ENCODE measurements around the gene MOB1A. TPM values are rescaled to one million over a fixed set of nuclear protein-coding genes. Genes with fewer than 3 reads are reported as not detected.

The MOB1A gene
- total and polyA plus RNA-seq, 2 of the 13 experiments (the other 11 are each of a cell fraction or from before 2014, with no cell fraction given) = 48.2 to 139 TPM

DNA sequence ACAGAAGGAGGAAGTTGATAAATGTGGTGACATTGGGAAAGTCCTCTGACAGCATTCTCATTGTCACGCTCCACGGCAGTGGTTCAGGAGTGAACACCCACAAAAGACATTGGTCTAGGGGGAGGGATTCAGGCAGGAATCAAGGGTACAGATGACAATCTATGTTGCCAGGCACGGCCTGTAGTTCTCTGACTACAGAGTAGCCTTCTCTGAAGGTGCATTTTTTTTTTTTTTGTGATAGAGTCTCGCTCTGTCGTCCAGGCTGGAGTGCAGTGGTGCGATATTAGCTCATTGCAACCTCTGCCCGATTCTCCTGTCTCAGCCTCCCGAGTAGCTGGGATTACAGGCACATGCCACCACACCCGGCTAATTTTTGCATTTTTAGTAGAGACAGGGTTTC lies 7.4 kb upstream of the MOB1A start:
- H2AFZ ChIP-seq (ENCODE audit: low read length) = no peak overlapping the region
- 45% methylated on average over 9 of the region's 9 CpGs for WGBS (ENCODE audit: low lambda C conversion rate)
- no peak overlapping the region for H3K27ac ChIP-seq (ENCODE audit: extremely low read length, insufficient read depth, low read length)
- in situ Hi-C loops (cut with HindIII; ENCODE audit: extremely low pct_ligation_motif_present, low pct_unique_long_range_greater_than_20kb) = no loop called here
- H3K27me3 ChIP-seq (ENCODE audit: control insufficient read depth in 1 of 2, insufficient read depth in 2 of 2, low read length in 2 of 2) = no peaks in the 10 kb centered on the region
- TF ChIP-seq RAD51 (IDR thresholded peaks at IDR 0.05; ENCODE audit: borderline replicate concordance) (no peak), ZC3H13 (CRISPR knock-in tag; IDR thresholded peaks at IDR 0.05) (no peak), BCL6 (CRISPR knock-in tag; IDR thresholded peaks at IDR 0.05) (no peak), SMYD3 (CRISPR knock-in tag; IDR thresholded peaks at IDR 0.05) (no peak), ZNF772 (CRISPR knock-in tag; IDR thresholded peaks at IDR 0.05) (no peak), ATF4 (CRISPR knock-in tag; IDR thresholded peaks at IDR 0.05) (no peak), ZMAT5 (CRISPR knock-in tag; IDR thresholded peaks at IDR 0.05; ENCODE audit: borderline replicate concordance, low read depth) (no peak), SMAD9 (CRISPR knock-in tag; IDR thresholded peaks at IDR 0.05) (no peak), ZNF251 (CRISPR knock-in tag; IDR thresholded peaks at IDR 0.05) (no peak), ZNF724P (CRISPR knock-in tag; IDR thresholded peaks at IDR 0.05; ENCODE audit: borderline replicate concordance) (no peak), RARG (CRISPR knock-in tag; IDR thresholded peaks at IDR 0.05; ENCODE audit: low read depth) (no peak), SP2 (CRISPR knock-in tag; IDR thresholded peaks at IDR 0.05) (no peak), ZFYVE20 (CRISPR knock-in tag; IDR thresholded peaks at IDR 0.05; ENCODE audit: borderline replicate concordance, low read depth) (no peak)
- TF ChIP-seq, protein P1, sequence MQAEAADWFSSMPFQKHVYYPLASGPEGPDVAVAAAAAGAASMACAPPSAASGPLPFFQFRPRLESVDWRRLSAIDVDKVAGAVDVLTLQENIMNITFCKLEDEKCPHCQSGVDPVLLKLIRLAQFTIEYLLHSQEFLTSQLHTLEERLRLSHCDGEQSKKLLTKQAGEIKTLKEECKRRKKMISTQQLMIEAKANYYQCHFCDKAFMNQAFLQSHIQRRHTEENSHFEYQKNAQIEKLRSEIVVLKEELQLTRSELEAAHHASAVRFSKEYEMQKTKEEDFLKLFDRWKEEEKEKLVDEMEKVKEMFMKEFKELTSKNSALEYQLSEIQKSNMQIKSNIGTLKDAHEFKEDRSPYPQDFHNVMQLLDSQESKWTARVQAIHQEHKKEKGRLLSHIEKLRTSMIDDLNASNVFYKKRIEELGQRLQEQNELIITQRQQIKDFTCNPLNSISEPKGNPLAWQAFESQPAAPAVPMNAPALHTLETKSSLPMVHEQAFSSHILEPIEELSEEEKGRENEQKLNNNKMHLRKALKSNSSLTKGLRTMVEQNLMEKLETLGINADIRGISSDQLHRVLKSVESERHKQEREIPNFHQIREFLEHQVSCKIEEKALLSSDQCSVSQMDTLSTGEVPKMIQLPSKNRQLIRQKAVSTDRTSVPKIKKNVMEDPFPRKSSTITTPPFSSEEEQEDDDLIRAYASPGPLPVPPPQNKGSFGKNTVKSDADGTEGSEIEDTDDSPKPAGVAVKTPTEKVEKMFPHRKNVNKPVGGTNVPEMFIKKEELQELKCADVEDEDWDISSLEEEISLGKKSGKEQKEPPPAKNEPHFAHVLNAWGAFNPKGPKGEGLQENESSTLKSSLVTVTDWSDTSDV (CRISPR knock-in tag; IDR thresholded peaks at IDR 0.05) = no peak
- TF ChIP-seq, protein P2, sequence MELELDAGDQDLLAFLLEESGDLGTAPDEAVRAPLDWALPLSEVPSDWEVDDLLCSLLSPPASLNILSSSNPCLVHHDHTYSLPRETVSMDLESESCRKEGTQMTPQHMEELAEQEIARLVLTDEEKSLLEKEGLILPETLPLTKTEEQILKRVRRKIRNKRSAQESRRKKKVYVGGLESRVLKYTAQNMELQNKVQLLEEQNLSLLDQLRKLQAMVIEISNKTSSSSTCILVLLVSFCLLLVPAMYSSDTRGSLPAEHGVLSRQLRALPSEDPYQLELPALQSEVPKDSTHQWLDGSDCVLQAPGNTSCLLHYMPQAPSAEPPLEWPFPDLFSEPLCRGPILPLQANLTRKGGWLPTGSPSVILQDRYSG (CRISPR knock-in tag; IDR thresholded peaks at IDR 0.05) = no peak
- TF ChIP-seq, protein P3, sequence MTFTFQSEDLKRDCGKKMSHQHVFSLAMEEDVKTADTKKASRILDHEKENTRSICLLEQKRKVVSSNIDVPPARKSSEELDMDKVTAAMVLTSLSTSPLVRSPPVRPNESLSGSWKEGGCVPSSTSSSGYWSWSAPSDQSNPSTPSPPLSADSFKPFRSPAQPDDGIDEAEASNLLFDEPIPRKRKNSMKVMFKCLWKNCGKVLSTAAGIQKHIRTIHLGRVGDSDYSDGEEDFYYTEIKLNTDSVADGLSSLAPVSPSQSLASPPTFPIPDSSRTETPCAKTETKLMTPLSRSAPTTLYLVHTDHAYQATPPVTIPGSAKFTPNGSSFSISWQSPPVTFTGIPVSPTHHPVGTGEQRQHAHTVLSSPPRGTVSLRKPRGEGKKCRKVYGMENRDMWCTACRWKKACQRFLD (CRISPR knock-in tag; IDR thresholded peaks at IDR 0.05; ENCODE audit: borderline replicate concordance) = no peak
- TF ChIP-seq, protein P4, sequence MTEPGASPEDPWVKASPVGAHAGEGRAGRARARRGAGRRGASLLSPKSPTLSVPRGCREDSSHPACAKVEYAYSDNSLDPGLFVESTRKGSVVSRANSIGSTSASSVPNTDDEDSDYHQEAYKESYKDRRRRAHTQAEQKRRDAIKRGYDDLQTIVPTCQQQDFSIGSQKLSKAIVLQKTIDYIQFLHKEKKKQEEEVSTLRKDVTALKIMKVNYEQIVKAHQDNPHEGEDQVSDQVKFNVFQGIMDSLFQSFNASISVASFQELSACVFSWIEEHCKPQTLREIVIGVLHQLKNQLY (CRISPR knock-in tag; IDR thresholded peaks at IDR 0.05) = no peak
- no peaks in the 10 kb centered on the region for H4K20me1 ChIP-seq (ENCODE audit: insufficient read depth, low read length)
- no peak overlapping the region for H3K4me2 ChIP-seq (ENCODE audit: low read depth, low read length)
- CTCF ChIA-PET (ENCODE audit: low intra/inter-chr PET ratio, low total read pairs) = no interaction called here
- no peaks in the 10 kb centered on the region for H3K9me3 ChIP-seq (ENCODE audit: low read length)
- H3K4me3 ChIP-seq (replicated peaks in 1 of 3; ENCODE audit: insufficient read depth in 1 of 3, low read depth in 2 of 3, low read length in 3 of 3) = no peak overlapping the region
- peaks cover 20% of the 10 kb centered on the region for H3K4me1 ChIP-seq (ENCODE audit: insufficient read depth, low read length)
- DNase-seq (ENCODE audit: low spot score) = no peak
- H3K9ac ChIP-seq (ENCODE audit: insufficient read depth, low read depth, low read length) = no peak overlapping the region
- ATAC-seq = no peak
- H3K79me2 ChIP-seq (ENCODE audit: insufficient read depth, low read length) = no peaks in the 10 kb centered on the region
- FAIRE-seq = no peak
- no TSS peak for BruUV-seq (replicated peaks)
- H3K36me3 ChIP-seq (replicated peaks in 1 of 2; ENCODE audit: control insufficient read depth in 1 of 2, insufficient read depth in 2 of 2, low read length in 2 of 2) = no peaks in the 10 kb centered on the region
- intact Hi-C loops (cut with micrococcal nuclease; ENCODE audit: unreplicated experiment) = no loop called here
- POLR2A ChIA-PET = no interaction called here
